Measurements from ENCODE around the gene UBE2D2. TPM values are rescaled to one million over a fixed set of nuclear protein-coding genes. Genes with fewer than 3 reads are reported as not detected.

Gene UBE2D2
- 43.5 and 49.7 TPM in 2 replicates for total RNA-seq

GRCh38 chr5:139560752-139561654 lies at the start of gene UBE2D2:
Gene UBE2D2 (plus strand): TSS chr5:139561339. CDS start chr5:139561792, 453 bp downstream.

GRCh38 chr5:139648205-139649081 lies 87.3 kb downstream of the UBE2D2 start, which contains the start of gene CXXC5:
Gene CXXC5 (plus strand): TSS chr5:139648349. CDS start chr5:139680524, 32,175 bp downstream.

Other genes starting within 250 kb of the UBE2D2 start
- 28.9 and 52.1 TPM in 2 replicates for gene PAIP2, start 219.5 kb upstream of the UBE2D2 start, total RNA-seq
- not detected in 2 replicates for gene SLC23A1, start 178.0 kb upstream of the UBE2D2 start, total RNA-seq
- not detected in 2 replicates for gene MZB1, start 171.4 kb upstream of the UBE2D2 start, total RNA-seq
- 1.3 and 1.7 TPM in 2 replicates for gene PROB1, start 166.2 kb upstream of the UBE2D2 start, total RNA-seq
- gene SPATA24, start 157.2 kb upstream of the UBE2D2 start, total RNA-seq = 4.8 and 5.7 TPM in 2 replicates
- 8.1 and 12.6 TPM in 2 replicates for gene DNAJC18, start 121.8 kb upstream of the UBE2D2 start, total RNA-seq
- 2.2 and 4.4 TPM in 2 replicates for gene ECSCR, start 98.6 kb upstream of the UBE2D2 start, total RNA-seq
- not detected in 2 replicates for gene SMIM33, start 90.3 kb upstream of the UBE2D2 start, total RNA-seq
- 58.8 and 76.5 TPM in 2 replicates for gene STING1, start 78.6 kb upstream of the UBE2D2 start, total RNA-seq
- gene CXXC5, start 87.0 kb downstream of the UBE2D2 start, total RNA-seq = 125 and 200 TPM in 2 replicates
- gene PSD2, start 234.5 kb downstream of the UBE2D2 start, total RNA-seq = 0.17 and 0.26 TPM in 2 replicates